Thyroid gland (tissue), 4 donors: ENCODE results near the gene PLCL1.

ENCODE experiments used
- POLR2A ChIP-seq, 2 donors: fragments of 450-650 bp; IDR thresholded peaks; one replicate each; pipeline ENCODE4 v1.6.1; 2017; ENCODE audit warnings: antibody characterized with exemption in 2 of 2, mild to moderate bottlenecking in 2 of 2, moderate library complexity in 1 of 2
- TF ChIP-seq, protein P1 (sequence below), 6 experiments: fragments of 200-600 bp in 3 of 6; fragments of 450-650 bp in 3 of 6; sonication (generic) in 3 of 6; IDR thresholded peaks; one replicate each; pipeline ENCODE4 v1.5.1; 2016 to 2019; ENCODE audit warnings: antibody characterized with exemption in 6 of 6, mild to moderate bottlenecking in 2 of 6, inconsistent platforms in 1 of 6, moderate library complexity in 1 of 6

DNA sequence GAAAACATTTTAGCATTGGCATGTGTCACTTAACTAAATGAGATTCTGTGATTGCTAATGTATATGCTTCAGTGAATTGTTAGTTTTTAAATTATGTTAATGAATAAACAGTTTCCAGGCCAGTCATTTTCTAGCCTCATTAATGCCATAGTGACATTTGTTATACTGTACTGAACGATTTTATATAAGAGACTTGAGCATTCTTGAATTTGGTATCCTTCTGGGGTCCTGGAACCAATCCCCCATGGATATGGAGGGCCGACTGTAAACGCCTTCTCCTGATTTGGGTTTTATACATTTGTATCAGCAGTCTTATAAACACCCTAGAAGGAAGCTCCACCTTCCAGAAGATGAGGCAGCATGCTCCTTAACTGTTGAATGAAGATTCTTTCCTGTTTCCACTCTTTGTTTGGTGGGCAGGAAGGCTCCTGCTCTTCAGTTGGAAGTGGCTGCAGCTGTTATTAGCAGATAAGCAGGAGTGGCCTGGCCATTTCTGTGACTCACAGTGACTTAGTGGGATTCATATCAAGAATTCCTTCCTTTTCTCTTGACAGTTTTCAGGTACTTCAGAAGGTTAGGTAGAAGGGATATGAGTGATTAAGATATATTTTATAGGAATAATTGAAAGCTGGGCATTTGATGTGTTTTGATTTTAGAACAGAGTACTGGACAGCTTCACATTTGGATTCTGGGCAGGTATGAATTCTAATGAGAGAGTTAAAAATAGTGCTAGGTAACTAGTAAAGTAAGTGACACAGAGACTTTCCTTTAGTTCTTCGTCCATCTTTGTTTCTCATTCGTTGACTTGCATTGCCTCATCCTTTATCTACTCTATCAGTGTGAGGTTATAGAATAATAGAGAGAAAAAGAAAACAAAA is 124.9 kb downstream of the PLCL1 start:
- TF ChIP-seq, protein P1, sequence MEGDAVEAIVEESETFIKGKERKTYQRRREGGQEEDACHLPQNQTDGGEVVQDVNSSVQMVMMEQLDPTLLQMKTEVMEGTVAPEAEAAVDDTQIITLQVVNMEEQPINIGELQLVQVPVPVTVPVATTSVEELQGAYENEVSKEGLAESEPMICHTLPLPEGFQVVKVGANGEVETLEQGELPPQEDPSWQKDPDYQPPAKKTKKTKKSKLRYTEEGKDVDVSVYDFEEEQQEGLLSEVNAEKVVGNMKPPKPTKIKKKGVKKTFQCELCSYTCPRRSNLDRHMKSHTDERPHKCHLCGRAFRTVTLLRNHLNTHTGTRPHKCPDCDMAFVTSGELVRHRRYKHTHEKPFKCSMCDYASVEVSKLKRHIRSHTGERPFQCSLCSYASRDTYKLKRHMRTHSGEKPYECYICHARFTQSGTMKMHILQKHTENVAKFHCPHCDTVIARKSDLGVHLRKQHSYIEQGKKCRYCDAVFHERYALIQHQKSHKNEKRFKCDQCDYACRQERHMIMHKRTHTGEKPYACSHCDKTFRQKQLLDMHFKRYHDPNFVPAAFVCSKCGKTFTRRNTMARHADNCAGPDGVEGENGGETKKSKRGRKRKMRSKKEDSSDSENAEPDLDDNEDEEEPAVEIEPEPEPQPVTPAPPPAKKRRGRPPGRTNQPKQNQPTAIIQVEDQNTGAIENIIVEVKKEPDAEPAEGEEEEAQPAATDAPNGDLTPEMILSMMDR (IDR thresholded peaks at IDR 0.05) = no peak
- TF ChIP-seq POLR2A (IDR thresholded peaks at IDR 0.05) = no peak
